HG03442 (cell line): Measurements from ENCODE around the gene NRXN2.
"Not testable (repeated sequence)": the region's sequence is repeated elsewhere in the genome, so short reads cannot be mapped to it uniquely, and the experiment has no call there.

ENCODE experiments used
- ATAC-seq: cut with Tn5 transposase; IDR thresholded peaks from one replicate; pipeline ENCODE4 v1.9.1; 2021; ENCODE audit warnings: mild to moderate bottlenecking, moderate library complexity; ENCODE audit not compliant: unreplicated experiment

NRXN2 gene

DNA sequence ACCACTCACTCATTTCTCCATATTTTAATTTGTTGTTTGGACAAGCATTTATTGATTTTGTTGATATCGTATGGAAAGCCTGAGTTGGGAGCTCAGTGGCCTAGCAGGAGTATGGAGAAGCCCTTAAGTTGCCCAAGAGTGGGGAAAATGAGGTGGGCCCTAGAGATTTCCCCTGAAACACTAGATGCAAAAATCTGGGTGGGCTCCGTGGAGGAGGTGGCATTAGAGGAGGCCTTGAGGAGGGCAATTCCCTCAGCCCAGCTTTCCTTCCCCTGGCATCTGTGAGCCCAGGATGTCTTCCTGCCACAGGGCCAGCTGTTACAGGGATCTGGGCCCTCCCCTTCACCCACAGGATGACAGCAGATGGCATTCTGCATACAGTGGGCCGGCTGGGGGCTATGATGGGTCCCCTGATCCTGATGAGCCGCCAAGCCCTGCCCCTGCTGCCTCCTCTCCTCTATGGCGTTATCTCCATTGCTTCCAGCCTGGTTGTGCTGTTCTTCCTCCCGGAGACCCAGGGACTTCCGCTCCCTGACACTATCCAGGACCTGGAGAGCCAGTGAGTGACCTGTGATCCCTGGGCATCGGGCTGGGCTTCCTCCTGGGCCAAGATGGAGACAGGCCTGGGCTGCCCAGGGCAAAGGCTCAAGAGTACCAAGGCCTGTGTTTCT lies 153.6 kb downstream of the NRXN2 start:
- ATAC-seq: no peak

DNA sequence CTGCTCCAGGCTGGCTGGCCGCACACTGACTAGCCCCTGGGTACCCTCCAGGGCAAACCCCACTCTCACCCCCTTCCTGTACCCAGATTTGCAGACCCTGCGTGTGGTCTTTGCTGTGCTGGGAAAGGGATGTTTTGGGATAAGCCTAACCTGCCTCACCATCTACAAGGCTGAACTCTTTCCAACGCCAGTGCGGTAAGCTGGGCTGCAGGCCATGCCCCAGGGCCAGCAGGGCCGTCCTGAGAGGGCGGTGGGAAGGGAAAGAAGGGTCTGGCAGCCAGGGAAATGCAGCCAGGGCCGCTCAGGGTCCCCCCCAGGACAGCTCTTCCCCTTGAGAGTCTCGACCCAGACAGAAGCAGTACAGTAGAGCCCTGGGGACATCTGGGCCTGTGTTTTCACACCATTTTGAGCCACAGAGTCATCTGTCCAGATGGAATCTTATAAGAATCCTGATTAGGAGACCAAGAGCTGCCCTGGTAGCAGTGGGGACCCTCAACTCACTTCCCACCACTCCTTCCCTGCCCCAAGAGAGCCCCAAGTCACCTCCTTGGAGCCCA lies 154.3 kb downstream of the NRXN2 start:
- ATAC-seq: no peak

DNA sequence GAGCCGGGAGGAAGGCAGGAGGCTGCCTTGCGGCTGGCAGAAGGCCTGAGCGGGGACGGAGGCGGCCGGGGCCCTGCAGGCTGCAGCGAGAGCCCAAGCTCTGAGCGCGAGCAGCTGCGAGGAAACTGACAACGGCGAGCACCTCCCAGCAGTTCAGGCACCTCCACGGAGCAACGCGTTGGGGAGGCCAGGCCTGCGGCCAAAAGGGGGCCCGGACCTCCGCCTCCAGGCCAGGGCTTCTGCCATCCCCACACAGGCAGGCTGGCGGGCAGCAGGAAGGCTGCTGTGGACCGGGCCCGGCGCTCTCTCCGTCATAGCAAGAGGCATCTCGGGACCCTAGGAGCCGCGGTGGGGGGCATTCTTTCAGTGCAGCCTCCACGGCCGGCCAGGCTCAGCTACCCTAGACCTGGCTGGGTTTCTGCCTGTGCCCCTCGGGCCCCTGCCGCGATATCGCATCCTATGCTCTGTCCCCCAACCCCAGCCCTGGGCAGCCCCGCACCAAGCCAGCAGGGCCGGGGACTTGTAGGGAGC lies 154.9 kb downstream of the NRXN2 start:
- no peak for ATAC-seq

DNA sequence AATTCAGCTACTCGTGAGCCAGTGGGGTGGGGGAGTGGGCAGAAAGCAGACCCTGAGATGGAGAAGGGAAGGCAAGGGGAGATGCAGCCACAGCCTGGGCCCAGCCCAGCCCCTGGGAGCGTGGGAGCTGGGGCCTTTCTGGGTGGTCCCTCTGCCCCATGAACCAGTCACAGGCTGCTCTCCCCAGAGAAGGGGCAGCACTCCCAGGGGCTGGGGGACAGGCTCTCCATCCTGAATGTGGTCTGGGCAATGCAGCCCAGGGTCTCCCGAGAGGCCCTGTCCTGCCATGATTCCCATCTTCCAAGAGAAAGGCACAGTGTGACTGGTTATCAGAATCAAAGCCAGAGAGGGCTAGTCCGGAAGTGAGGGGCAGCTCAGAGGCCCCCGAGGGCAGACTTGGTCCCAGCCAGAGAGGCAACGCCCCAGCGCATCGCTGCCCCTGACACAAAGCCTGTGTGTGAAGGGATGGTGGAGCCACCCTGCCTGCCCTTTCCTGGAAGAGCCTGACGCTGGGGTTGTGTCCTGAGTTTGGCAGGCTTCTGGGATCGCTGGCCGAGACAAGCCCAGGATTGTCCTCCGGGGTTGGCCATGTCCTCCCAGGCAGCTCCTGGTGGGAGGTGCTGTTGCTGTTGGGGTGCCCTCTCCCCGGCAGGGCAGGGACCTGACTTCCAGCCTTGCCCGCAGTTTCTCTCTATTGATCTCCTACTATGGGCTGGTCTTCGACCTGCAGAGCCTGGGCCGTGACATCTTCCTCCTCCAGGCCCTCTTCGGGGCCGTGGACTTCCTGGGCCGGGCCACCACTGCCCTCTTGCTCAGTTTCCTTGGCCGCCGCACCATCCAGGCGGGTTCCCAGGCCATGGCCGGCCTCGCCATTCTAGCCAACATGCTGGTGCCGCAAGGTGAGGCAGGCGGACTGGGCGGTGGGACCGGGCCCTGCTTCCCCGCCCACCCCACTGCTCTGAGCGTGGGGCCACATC lies 155.8 kb downstream of the NRXN2 start:
- no peak for ATAC-seq

DNA sequence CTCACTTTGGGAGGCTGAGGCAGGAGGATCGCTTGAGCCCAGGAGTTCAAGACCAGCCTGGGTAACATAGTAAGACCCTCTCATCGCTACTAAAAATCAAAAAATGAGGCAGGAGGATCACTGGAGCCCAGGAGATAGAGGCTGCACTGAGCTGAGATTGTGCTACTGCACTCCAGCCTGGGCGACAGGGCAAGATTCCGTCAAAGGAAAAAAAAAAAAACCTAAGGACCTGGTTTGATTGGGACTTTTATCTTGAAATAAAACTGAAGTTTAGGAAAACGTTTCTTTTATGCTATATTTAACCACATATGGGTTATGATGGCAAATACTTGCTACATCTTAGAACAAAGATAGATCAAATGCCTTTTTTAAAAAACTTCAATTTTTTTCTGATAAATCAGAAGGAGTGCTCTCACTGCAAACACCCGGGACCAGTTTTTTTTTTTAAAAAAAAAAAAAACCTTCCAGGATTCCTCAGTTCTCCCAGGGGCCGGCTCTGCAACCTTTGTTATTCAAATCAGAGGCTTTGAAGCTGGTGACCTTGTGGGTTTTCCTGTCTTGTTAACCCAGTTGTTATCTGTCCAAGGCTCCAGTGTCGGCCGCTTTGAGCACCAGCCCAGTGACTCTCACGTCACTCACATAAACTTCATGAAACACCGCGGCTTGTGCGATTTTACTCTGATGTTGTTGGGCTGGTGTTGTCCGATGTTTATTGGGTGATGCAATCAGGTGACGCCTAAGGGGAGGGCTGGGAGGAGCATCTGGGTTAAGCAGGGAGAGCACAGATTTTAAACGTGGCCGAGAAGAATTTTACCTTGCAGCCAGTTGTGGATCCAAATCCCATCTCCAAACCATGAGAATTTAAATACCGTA lies 156.7 kb downstream of the NRXN2 start:
- ATAC-seq: no peak

DNA sequence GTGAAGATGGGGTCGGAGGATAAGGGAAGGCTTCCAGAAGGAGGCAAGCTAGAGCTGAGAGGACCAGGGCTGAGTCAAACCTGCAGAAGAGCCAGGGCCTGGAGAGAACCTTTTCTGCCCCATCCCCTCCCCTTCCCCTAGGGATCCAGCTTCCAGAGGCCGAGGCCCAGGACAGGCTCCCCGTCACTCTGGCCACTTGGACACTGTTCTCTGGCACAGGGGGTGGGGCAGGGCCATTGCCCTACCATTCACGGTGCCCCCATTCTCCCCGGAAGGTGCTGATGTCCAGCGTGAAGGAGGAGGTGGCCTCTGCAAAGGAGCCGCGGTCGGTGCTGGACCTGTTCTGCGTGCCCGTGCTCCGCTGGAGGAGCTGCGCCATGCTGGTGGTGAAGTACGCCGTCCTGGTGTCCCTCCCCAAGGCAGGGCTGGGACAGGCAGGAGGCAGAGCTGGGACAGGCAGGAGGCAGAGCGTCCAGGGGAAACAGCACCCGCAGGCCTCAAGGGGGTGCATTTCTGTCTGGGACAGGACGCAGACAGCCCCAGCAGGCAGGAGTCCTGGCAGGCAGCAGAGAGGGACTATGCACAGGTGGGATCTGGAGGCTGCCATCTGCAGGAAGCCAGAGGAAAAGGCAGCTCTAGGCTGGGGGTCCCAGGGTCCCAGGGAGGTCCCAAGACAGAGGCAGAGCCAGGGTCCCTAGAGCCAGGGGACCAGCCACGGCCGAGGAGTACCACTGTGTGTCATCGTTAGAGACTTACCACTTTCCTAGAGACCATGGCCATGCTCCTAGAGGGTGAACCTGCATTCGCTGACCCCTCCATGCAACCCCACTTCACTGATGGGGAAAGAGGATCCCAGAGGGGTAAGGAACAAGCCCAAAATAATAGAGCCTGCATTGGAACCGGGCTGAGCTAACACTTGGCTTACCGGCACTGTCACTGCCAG lies 157.8 kb downstream of the NRXN2 start:
- ATAC-seq: no peak

DNA sequence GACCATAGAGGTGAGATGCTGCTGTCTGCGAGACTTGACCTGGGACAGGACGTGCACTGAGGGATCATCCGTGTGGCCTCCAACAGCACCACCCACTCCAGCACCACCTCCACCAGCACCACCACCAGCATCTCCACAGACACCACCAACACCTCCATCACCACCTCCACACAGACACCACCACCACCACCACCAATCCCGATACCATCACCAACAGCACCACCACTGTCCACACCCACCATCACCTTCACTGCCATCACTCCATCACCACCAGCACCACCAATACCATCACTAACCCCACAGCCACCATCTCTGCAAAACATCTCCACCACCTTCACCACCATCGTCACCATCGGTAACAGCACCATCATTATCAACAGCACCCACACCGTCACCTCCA lies 158.6 kb downstream of the NRXN2 start:
- no peak for ATAC-seq

DNA sequence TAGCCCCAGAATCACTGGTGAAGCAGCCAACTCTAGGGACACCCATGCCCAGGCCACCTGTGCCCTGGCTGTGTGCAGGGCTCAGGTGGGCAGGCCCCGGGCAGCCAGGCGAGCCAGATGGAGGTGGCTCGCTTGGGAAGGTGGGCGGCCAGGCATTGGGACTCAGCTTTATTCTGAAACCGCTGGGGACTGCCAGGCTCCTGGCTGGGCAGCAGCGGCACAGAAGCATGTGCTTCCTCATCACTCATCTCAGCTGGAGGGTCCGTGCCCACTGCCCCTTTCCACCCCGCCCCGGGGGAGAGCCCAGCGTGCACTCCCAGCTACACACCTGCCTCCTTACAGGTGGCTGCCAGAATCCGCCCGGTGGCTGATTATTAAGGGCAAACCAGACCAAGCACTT lies 159.0 kb downstream of the NRXN2 start:
- ATAC-seq: no peak

DNA sequence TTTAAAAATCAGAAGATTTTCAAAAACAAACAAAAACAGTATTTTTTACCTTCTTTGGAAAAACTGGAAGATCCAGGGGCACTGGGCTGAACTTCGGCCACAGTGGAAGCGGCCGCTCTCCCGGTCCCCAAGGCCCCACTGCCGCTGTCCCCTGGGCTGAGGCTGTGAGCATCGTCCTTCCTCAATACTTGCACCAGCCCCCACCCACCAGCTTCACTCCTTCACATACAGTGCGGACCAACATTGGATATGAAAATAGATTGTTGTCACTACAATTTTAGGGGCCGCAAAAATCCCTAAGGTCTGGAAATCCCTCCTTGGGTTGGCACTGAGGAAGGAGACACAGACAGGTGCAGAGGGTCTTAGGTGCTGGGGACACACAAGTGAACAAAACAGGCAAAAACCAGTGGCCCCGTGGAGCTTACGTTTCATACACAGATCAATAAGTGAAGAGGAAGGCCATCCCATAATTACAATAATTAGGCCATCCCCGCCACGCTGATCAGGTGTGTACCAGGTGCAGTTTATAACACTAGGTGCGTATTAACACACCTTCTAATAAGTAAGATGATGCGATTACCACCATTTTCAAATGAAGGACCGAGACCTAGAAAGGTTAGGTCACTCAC lies 160.2 kb downstream of the NRXN2 start:
- ATAC-seq: no peak

DNA sequence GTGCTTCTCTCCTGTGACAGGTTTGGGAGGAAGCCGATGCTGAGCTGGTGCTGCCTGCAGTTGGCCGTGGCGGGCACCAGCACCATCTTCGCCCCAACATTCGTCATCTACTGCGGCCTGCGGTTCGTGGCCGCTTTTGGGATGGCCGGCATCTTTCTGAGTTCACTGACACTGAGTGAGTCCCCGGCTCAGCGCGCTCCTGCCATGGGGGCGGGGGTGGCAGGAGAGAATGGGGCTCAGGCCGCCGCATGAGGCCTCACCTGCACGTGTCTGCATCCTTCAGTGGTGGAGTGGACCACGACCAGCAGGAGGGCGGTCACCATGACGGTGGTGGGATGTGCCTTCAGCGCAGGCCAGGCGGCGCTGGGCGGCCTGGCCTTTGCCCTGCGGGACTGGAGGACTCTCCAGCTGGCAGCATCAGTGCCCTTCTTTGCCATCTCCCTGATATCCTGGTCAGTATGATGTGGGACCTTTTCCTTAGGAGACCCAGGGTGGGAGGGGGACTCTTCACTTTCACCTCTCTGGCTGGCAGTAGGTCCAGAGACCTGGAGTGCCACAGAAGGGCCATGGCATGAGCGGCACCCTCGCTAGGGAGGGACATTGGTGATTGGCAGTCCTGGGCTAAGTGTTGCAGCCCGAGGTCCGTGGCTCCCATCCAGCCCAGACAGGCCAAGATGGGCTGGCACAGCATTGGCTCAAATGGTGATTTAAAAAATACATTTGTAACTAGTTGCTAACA lies 160.8 kb downstream of the NRXN2 start:
- ATAC-seq: no peak

DNA sequence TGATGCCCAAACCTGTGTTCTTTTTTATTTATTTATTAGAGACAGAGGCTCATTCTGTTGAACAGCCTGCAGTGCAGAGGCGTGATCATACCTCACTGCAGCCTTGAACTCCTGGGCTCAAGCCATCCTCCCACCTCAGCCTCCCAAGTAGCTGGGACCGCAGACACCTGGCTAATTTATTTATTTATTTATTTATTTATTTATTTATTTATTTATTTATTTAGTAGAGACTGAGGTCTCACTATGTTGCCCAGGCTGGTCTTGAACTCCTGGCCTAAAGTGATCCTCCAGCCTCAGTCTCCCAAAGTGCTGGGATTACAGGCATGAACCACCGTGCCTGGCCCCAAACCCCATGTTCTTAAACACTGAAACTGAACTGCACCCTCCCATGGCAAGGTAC lies 161.6 kb downstream of the NRXN2 start:
- not testable (repeated sequence) for ATAC-seq

DNA sequence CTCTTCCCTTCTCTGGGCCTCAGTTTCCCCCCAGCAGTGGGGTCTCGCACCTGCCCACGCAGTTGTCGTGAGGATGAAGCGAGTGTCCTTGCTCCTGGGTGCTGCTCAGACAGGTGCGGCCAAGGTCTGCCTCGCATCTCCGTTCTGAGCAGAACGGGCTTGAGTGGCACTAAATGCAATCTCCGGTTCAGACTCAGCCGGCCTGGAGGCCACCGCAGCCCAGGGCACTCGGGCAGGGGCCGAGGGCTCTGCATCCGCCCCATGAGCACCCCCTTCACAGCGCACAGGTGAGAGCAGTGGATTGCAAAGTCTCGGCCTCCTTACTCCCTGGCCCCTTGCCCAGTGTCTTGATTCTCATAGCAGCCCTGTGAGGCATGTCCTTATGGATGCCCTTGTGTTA lies 162.1 kb downstream of the NRXN2 start:
- ATAC-seq: no peak

DNA sequence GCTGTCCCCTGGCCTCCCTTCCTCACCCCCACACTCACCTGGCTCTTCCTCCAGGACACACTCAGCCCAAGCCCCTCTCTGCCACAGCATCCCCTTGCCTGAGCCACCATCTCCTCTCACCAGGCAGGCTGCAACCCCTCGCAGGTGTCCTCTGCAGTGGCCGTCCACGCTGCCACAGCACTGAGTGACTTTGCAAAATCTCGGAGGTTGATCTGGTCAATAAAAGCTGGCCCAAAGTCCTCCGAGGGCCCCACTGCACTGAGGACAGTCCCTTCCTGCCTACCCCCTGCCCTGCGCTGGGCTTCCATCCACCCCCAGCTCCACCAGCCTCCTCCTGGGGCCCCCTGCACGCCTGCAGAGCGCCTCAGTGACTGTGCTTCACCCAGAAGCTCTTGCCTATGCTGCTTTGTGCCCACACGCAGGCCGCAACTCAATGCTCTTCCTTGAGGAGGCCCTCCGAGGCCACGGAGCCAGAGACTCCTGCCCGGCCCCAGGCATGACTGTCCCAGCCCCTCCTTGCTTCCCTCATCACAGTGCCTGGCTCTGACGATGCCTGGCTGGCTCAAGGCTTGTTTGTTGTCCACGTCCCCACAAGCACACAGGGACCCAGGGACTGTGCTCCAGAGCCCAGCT lies 162.7 kb downstream of the NRXN2 start:
- ATAC-seq: no peak

DNA sequence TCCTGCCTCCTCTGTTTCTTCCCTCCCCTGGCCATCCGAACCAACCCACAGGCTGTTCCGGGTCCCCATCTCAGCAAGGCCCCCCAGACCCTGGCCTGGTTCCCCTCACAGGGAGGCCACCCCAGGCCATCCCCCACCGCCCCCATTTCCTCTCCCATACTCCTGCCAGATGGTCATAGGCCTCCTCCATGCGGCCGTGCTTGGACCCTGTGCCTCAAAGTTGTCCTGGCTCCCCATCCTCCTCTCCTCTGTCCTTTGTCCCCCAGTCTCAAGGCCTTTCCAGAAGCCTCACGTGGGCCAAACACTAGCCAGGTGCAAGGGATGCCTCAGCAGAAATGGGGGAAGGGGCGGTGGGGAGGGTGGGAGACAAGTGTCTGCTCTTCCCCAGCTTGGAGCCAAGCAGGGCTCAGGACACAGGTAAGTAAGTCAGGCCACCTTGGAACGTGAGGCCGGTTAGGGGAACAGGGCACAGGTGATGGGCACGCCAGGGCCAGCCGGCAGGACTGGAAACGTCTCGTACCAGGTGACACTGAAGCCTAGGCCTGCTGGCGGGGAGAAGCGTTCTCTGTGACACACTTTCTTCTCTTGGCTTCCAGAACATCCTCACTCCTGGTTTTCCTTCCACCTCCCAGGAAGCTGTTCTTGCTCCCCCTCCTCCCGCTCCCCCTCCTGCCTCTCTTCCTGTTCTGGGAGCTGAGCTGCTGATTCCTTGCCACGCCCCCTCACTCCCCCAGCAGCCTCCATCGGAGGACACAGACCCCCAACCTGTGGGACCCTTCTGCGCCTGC lies 163.5 kb downstream of the NRXN2 start:
- no peak for ATAC-seq

DNA sequence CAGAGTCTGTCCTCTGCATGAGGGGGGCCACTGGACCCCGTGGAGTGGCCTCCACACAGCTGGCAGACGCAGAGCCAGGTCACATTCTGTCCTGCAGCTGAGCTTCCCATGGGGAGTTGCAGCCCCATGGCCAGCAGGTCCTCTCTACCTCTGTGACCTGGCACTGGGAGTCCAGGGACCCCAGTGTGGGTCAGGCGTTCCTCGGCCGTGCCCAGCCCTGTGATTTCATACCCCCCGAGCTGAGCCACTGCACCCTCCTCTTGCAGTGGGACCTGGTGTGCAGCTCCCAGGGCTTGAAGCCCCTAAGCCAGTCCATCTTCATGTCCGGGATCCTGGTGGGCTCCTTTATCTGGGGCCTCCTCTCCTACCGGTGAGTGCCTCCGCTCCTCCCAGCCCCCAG lies 164.1 kb downstream of the NRXN2 start:
- ATAC-seq: no peak

DNA sequence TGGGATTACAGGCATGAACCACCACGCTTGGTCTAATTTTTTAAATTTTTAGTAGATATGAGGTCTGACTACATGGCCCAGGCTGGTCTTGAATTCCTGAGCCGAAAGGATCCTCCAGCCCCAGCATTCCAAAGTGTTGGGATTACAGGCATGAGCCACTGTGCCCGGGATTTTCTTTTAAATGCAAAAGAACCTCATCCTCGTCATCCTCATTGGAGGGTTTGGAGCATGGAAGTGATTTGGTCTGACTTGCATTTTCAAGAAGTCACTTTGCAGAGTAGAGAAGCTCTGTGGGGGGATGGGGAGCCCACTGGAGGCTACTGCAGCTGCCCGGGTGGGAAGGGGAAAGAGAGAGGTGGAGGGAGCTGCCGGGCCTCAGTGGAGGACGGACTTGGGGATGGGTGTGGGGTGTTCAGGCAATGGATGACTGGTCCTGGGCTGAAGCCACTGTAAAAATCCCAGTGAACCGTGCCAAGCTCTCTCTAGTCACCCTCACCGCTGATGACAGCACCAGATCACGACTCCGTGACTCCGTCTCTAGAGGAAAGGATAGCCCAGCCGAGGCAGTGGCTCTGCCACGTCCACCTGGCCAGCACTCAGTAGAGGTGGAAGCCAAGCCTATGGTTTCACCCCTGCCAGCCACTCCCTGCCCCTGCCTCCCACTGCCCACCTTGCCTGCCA lies 164.8 kb downstream of the NRXN2 start:
- no peak for ATAC-seq
